PFSK-1 (cell line): ENCODE data around the gene KDM4B. TPM values are rescaled to one million over a fixed set of nuclear protein-coding genes. Genes with fewer than 3 reads are reported as not detected.

ENCODE experiments used
- FOXP2 ChIP-seq: optimal IDR thresholded peaks from 2 replicates; pipeline ENCODE3; 2011; ENCODE audit warnings: borderline replicate concordance, control low read depth, inconsistent platforms; ENCODE audit not compliant: insufficient read depth; ENCODE audit errors: extremely low read length, extremely low read depth
- POLR2AphosphoS5 ChIP-seq: IDR thresholded peaks from 2 replicates; pipeline ENCODE4 v1.6.1; 2012; ENCODE audit warnings: low read depth, mild to moderate bottlenecking, control low read depth, low read length, moderate library complexity
- SIN3A ChIP-seq: IDR thresholded peaks from 2 replicates; pipeline ENCODE4 v1.6.1; 2012; ENCODE audit warnings: mild to moderate bottlenecking, low read length, moderate library complexity, borderline replicate concordance; ENCODE audit not compliant: insufficient read depth
- TAF1 ChIP-seq: IDR thresholded peaks from 2 replicates; pipeline ENCODE4 v1.6.1; 2012; ENCODE audit warnings: low read length, control low read depth, borderline replicate concordance; ENCODE audit not compliant: insufficient read depth
- polyA plus RNA-seq: library from polyadenylated mRNA; unstranded; fragments of >200 nt; gene quantifications from one replicate; pipeline ENCODE4 v1.2.1, GENCODE V29; 2012; ENCODE audit warnings: low read depth, missing spikeins; ENCODE audit not compliant: insufficient read length
- TF ChIP-seq, protein P1 (sequence below), 2 experiments: IDR thresholded peaks; 2 replicates each; pipeline versions ENCODE4 v1.6.1 to v1.8.0; 2011 to 2012; ENCODE audit warnings: low read depth in 2 of 2, low read length in 2 of 2, control low read depth in 1 of 2, inconsistent platforms in 1 of 2, mild to moderate bottlenecking in 1 of 2, moderate library complexity in 1 of 2; ENCODE audit not compliant: insufficient read depth in 1 of 2

KDM4B gene
- polyA plus RNA-seq, result 19.7 TPM

DNA sequence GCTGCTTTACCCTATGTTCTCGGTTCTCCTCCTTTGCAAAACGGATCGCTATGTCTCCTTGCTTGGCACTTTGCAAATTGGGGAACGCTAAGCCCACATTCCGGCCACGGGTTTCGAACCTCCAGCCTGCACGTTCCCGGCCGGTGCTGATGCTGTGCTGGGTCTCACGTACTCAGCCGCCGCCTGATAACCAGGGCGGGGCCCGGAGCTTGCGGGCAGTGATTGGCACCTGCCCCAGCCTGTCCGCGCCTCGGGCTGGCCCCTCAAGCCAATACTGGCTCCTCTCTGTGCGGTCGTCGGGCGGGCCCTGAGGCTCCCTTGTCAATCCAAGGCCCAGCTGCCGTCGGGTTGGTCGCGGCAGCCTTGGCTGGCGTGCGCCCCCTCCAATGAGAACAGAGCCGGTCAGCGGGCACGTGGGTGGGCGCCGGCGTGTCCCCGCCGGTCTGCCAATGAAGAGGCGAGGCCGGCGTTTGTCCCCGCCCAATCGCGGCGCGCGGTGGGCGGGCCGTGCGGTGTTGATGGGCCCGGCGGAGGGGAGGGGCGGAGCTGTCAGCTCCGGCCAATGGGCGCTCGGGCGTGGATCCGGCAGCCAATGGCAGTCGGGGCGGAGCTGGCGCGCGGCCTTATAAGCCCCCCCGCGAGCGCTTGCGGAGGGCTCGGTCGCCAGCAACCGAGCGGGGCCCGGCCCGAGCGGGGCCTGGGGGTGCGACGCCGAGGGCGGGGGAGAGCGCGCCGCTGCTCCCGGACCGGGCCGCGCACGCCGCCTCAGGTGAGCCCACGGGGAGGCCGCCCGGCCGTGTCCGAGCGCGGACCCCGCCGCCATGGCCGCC lies at the start of gene KDM4B:
KDM4B (plus strand) TSS at position 652 of the 830 bp plus-strand sequence. CDS start 63,778 bp downstream, outside the sequence.
- TF ChIP-seq SIN3A (no peak), POLR2AphosphoS5 (peak; percentile 66), TAF1 (peak; percentile 63; the same call in 1 of the 2 replicates), FOXP2 (peak; percentile 2)
- TF ChIP-seq, protein P1, sequence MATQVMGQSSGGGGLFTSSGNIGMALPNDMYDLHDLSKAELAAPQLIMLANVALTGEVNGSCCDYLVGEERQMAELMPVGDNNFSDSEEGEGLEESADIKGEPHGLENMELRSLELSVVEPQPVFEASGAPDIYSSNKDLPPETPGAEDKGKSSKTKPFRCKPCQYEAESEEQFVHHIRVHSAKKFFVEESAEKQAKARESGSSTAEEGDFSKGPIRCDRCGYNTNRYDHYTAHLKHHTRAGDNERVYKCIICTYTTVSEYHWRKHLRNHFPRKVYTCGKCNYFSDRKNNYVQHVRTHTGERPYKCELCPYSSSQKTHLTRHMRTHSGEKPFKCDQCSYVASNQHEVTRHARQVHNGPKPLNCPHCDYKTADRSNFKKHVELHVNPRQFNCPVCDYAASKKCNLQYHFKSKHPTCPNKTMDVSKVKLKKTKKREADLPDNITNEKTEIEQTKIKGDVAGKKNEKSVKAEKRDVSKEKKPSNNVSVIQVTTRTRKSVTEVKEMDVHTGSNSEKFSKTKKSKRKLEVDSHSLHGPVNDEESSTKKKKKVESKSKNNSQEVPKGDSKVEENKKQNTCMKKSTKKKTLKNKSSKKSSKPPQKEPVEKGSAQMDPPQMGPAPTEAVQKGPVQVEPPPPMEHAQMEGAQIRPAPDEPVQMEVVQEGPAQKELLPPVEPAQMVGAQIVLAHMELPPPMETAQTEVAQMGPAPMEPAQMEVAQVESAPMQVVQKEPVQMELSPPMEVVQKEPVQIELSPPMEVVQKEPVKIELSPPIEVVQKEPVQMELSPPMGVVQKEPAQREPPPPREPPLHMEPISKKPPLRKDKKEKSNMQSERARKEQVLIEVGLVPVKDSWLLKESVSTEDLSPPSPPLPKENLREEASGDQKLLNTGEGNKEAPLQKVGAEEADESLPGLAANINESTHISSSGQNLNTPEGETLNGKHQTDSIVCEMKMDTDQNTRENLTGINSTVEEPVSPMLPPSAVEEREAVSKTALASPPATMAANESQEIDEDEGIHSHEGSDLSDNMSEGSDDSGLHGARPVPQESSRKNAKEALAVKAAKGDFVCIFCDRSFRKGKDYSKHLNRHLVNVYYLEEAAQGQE (IDR thresholded peaks at IDR 0.05; ENCODE audit: insufficient read depth in 1 of 2, low read depth in 2 of 2, low read length in 2 of 2), result no peak

DNA sequence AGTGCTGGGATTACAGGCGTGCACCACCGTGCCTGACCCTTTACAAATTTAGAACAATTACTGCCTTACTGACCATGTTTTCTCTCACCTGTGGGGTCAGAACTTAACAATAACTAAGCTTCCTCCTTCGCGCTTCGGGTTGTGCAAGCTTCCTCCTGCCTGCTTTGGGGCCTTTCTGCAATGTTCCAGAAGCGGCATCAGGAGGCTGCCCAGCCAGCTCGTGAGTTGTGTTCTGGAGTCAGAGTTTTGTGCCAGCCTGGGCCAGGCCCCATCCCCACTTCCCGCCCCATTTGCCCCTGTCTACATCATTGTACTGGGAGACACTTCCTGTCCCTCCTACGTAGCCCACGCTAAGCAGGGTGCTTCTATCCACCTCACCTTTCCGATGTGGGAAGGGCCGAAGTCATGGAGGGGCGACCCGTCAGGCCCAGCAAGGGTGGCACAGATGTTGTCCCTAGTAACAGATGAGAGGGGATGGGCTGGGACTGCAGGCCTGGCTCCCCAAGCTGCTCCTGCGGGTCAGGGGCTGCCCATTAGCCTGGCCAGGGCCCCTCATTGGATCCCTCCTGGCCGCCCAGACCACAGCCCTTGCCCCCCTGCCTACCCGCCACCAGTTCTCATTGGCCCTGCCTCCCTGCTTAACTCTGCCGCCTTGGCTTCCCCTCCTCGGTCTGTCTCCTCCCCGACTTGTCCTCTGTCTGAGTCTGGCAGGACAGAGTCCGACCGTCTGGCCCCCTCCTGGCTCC lies 46.2 kb upstream of the KDM4B start:
- TF ChIP-seq SIN3A (no peak), POLR2AphosphoS5 (no peak), TAF1 (no peak), FOXP2 (no peak)
- TF ChIP-seq, protein P1 (IDR thresholded peaks at IDR 0.05; ENCODE audit: insufficient read depth in 1 of 2, low read depth in 2 of 2, low read length in 2 of 2), result no peak

DNA sequence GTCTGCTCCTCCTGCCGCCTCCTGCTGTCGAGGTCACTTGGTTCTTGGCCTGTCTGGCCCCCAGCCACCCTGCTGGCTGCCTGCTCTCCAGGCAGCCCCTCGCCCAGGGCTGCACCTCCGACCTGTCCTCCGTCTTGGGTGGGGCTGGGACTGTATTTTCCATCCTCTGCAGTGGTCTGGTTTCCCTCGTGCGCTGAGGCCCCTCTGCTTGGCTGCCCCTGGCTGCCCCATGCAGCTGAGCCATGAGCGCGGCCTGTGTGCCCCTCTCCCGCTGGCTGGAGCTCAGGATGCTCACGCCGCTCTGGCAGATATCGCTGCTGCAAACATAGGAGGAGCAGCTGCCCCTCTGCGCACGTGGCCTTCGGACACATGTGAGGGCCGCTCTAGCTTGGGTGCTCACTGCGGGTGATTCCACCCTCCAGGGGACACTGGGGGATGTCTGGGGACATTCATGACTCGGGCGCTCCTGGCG lies 45.6 kb upstream of the KDM4B start:
- TF ChIP-seq POLR2AphosphoS5 (no peak), TAF1 (no peak), FOXP2 (no peak), SIN3A (no peak)
- TF ChIP-seq, protein P1 (IDR thresholded peaks at IDR 0.05; ENCODE audit: insufficient read depth in 1 of 2, low read depth in 2 of 2, low read length in 2 of 2), result no peak

DNA sequence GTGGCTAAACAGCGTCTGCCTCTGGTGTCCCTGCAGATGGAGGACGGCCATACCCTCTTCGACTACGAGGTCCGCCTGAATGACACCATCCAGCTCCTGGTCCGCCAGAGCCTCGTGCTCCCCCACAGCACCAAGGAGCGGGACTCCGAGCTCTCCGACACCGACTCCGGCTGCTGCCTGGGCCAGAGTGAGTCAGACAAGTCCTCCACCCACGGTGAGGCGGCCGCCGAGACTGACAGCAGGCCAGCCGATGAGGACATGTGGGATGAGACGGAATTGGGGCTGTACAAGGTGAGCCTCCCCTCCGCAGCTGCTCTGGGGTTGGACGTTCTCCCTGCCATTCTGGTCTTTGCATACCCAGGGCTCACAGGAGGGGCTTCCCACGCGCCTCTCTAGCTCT lies 39.7 kb upstream of the KDM4B start:
- TF ChIP-seq TAF1, result no peak
- TF ChIP-seq, protein P1 (IDR thresholded peaks at IDR 0.05; ENCODE audit: insufficient read depth in 1 of 2, low read depth in 2 of 2, low read length in 2 of 2), result no peak
- TF ChIP-seq FOXP2, result no peak
- no peak for TF ChIP-seq POLR2AphosphoS5
- no peak for TF ChIP-seq SIN3A
